ENCODE measurements around the gene EML6.

EML6 gene

DNA sequence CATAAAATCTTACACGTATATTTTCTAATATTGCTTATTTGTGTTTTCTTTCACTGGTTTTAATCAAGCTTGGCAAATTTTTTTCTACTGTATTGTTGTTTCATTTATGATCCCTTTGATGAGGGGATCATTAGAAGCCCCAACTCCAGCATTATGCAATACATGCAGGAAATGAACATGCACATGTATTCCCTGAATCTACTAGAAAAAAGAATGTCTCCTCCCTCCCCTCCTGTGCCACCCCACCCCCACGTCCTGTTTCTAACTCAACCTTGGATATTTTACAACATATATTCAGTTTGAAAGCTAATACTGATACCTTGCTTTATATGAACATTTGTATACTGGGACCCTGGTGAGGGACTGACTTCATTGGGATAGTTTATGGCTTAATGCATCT lies 53.0 kb downstream of the EML6 start:
- DNase-seq: no peak
- H2BK5ac ChIP-seq (ENCODE audit: low read length): no peak overlapping the region
- H3K4me3 ChIP-seq (ENCODE audit: low read length): no peak overlapping the region
- no peaks in the 10 kb centered on the region for H3K36me3 ChIP-seq (ENCODE audit: control insufficient read depth, insufficient read depth, low read length)
- H3K4ac ChIP-seq (ENCODE audit: low read depth, low read length): no peak overlapping the region
- no peak overlapping the region for H2AK5ac ChIP-seq (ENCODE audit: low read length)
- no peak overlapping the region for H3K27ac ChIP-seq (ENCODE audit: low read depth, low read length)
- H3K4me1 ChIP-seq (ENCODE audit: control insufficient read depth, low read depth, low read length): no peaks in the 10 kb centered on the region
- H4K8ac ChIP-seq (ENCODE audit: low read depth, low read length): no peak overlapping the region
- WGBS (ENCODE audit: extremely low coverage, insufficient coverage, low lambda C conversion rate): no CpG with 5 or more reads among the region's 2 CpGs
- no peak overlapping the region for H3K23ac ChIP-seq (ENCODE audit: low read length)
- H3K27me3 ChIP-seq (ENCODE audit: insufficient read depth, low read length, poor library complexity): no peaks in the 10 kb centered on the region
- no peak overlapping the region for H3K9ac ChIP-seq (ENCODE audit: low read length)
- no peak overlapping the region for H2BK120ac ChIP-seq (ENCODE audit: low read depth, low read length)
- no peaks in the 10 kb centered on the region for H3K79me2 ChIP-seq (ENCODE audit: control insufficient read depth, insufficient read depth, low read length)
- no peak overlapping the region for H2BK15ac ChIP-seq (replicated peaks; ENCODE audit: low read depth)
- H3K56ac ChIP-seq (ENCODE audit: low read length): no peak overlapping the region
- no peaks in the 10 kb centered on the region for H3K79me1 ChIP-seq (ENCODE audit: low read length)
- H4K5ac ChIP-seq (ENCODE audit: low read length): no peak overlapping the region
- no peak overlapping the region for H3K4me2 ChIP-seq (ENCODE audit: low read length)
- no peak overlapping the region for H3K18ac ChIP-seq (ENCODE audit: low read length)

DNA sequence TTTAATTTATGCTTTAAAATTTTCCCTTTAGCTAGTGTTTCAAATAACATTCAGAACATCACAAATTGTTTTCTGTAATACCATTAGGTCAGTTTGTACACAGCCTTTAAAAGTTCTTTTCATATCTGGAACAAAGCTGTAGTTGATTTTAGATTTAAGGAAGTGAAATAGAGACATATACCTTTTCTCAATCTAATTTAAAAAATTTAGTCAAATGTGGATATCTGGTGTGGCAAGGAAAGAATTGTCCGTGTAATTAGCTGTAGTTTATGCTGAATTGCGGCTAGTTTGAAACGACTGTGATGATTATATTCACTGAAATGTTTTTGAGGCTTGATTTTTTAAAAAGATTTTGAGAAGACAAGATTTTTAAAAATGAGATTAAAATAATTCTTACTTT lies 59.9 kb downstream of the EML6 start:
- H3K4me2 ChIP-seq (ENCODE audit: low read length): no peak overlapping the region
- H3K4me3 ChIP-seq (ENCODE audit: low read length): no peak overlapping the region
- no peak overlapping the region for H3K9ac ChIP-seq (ENCODE audit: low read length)
- H2BK5ac ChIP-seq (ENCODE audit: low read length): no peak overlapping the region
- H2AK5ac ChIP-seq (ENCODE audit: low read length): no peak overlapping the region
- no peak overlapping the region for H3K23ac ChIP-seq (ENCODE audit: low read length)
- no peak overlapping the region for H3K18ac ChIP-seq (ENCODE audit: low read length)
- no peak overlapping the region for H4K5ac ChIP-seq (ENCODE audit: low read length)
- H2BK15ac ChIP-seq (replicated peaks; ENCODE audit: low read depth): no peak overlapping the region
- no peaks in the 10 kb centered on the region for H3K79me1 ChIP-seq (ENCODE audit: low read length)
- no peaks in the 10 kb centered on the region for H3K27me3 ChIP-seq (ENCODE audit: insufficient read depth, low read length, poor library complexity)
- no peak for DNase-seq
- H3K27ac ChIP-seq (ENCODE audit: low read depth, low read length): no peak overlapping the region
- no peaks in the 10 kb centered on the region for H3K36me3 ChIP-seq (ENCODE audit: control insufficient read depth, insufficient read depth, low read length)
- no CpG with 5 or more reads among the region's 3 CpGs for WGBS (ENCODE audit: extremely low coverage, insufficient coverage, low lambda C conversion rate)
- H3K4me1 ChIP-seq (ENCODE audit: control insufficient read depth, low read depth, low read length): no peaks in the 10 kb centered on the region
- H3K56ac ChIP-seq (ENCODE audit: low read length): no peak overlapping the region
- no peak overlapping the region for H3K4ac ChIP-seq (ENCODE audit: low read depth, low read length)
- H2BK120ac ChIP-seq (ENCODE audit: low read depth, low read length): no peak overlapping the region
- H4K8ac ChIP-seq (ENCODE audit: low read depth, low read length): no peak overlapping the region
- no peaks in the 10 kb centered on the region for H3K79me2 ChIP-seq (ENCODE audit: control insufficient read depth, insufficient read depth, low read length)

GRCh38 chr2:54787270-54787669 lies 63.8 kb downstream of the EML6 start:
- H3K27ac ChIP-seq (ENCODE audit: low read depth, low read length): no peak overlapping the region
- H2BK5ac ChIP-seq (ENCODE audit: low read length): no peak overlapping the region
- WGBS (ENCODE audit: extremely low coverage, insufficient coverage, low lambda C conversion rate): no CpG with 5 or more reads among the region's 4 CpGs
- H2AK5ac ChIP-seq (ENCODE audit: low read length): no peak overlapping the region
- H3K79me2 ChIP-seq (ENCODE audit: control insufficient read depth, insufficient read depth, low read length): no peaks in the 10 kb centered on the region
- H3K9ac ChIP-seq (ENCODE audit: low read length): no peak overlapping the region
- DNase-seq: no peak
- no peak overlapping the region for H3K4me3 ChIP-seq (ENCODE audit: low read length)
- no peak overlapping the region for H2BK15ac ChIP-seq (replicated peaks; ENCODE audit: low read depth)
- no peaks in the 10 kb centered on the region for H3K36me3 ChIP-seq (ENCODE audit: control insufficient read depth, insufficient read depth, low read length)
- H3K23ac ChIP-seq (ENCODE audit: low read length): no peak overlapping the region
- H3K4ac ChIP-seq (ENCODE audit: low read depth, low read length): no peak overlapping the region
- H3K79me1 ChIP-seq (ENCODE audit: low read length): no peaks in the 10 kb centered on the region
- H2BK120ac ChIP-seq (ENCODE audit: low read depth, low read length): no peak overlapping the region
- H4K5ac ChIP-seq (ENCODE audit: low read length): no peak overlapping the region
- no peaks in the 10 kb centered on the region for H3K4me1 ChIP-seq (ENCODE audit: control insufficient read depth, low read depth, low read length)
- H3K18ac ChIP-seq (ENCODE audit: low read length): no peak overlapping the region
- no peak overlapping the region for H4K8ac ChIP-seq (ENCODE audit: low read depth, low read length)
- no peak overlapping the region for H3K4me2 ChIP-seq (ENCODE audit: low read length)
- no peak overlapping the region for H3K56ac ChIP-seq (ENCODE audit: low read length)
- no peaks in the 10 kb centered on the region for H3K27me3 ChIP-seq (ENCODE audit: insufficient read depth, low read length, poor library complexity)

- Histone ChIP-seq H3K36me3 (ENCODE audit: control insufficient read depth, insufficient read depth, low read length) (no peaks in the 10 kb centered on the region), H3K4me3 (ENCODE audit: low read length) (no peak overlapping the region), H4K8ac (ENCODE audit: low read depth, low read length) (no peak overlapping the region), H3K56ac (ENCODE audit: low read length) (no peak overlapping the region), H2BK5ac (ENCODE audit: low read length) (no peak overlapping the region), H3K4ac (ENCODE audit: low read depth, low read length) (no peak overlapping the region), H3K79me1 (ENCODE audit: low read length) (no peaks in the 10 kb centered on the region), H3K79me2 (ENCODE audit: control insufficient read depth, insufficient read depth, low read length) (no peaks in the 10 kb centered on the region), H3K27ac (ENCODE audit: low read depth, low read length) (no peak overlapping the region), H2BK15ac (replicated peaks; ENCODE audit: low read depth) (no peak overlapping the region), H3K23ac (ENCODE audit: low read length) (no peak overlapping the region), H3K4me1 (ENCODE audit: control insufficient read depth, low read depth, low read length) (no peaks in the 10 kb centered on the region), H2BK120ac (ENCODE audit: low read depth, low read length) (no peak overlapping the region), H3K9ac (ENCODE audit: low read length) (no peak overlapping the region), H3K18ac (ENCODE audit: low read length) (no peak overlapping the region), H4K5ac (ENCODE audit: low read length) (no peak overlapping the region), H2AK5ac (ENCODE audit: low read length) (no peak overlapping the region), H3K27me3 (ENCODE audit: insufficient read depth, low read length, poor library complexity) (no peaks in the 10 kb centered on the region), H3K4me2 (ENCODE audit: low read length) (no peak overlapping the region)
- WGBS (ENCODE audit: extremely low coverage, insufficient coverage, low lambda C conversion rate): no CpG with 5 or more reads among the region's 17 CpGs
- no peak for DNase-seq
Measured at GRCh38 chr2:54787755-54788366, 64.4 kb downstream of the EML6 start.

DNA sequence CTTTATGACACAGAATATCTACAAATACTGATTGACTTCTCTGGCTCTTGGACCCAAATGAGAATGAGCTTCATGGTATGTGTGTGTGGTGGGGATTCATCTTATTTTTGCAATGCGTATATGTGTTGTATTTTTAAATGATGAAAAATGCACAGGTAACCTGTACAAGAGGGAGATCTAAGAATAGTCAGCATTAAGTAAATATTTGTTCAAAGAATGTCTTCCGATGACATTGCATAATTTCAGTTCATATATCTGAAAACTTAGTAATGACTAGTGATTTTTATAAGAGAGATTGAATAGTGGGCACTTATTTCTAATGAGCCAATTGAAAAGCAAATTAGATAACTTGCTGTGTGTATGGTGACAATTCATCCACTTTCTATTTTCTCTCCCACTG lies 66.4 kb downstream of the EML6 start:
- Histone ChIP-seq H3K4me1 (ENCODE audit: control insufficient read depth, low read depth, low read length) (no peaks in the 10 kb centered on the region), H3K27ac (ENCODE audit: low read depth, low read length) (no peak overlapping the region), H3K9ac (ENCODE audit: low read length) (no peak overlapping the region), H3K27me3 (ENCODE audit: insufficient read depth, low read length, poor library complexity) (no peaks in the 10 kb centered on the region), H2BK120ac (ENCODE audit: low read depth, low read length) (no peak overlapping the region), H3K4me3 (ENCODE audit: low read length) (no peak overlapping the region), H2AK5ac (ENCODE audit: low read length) (no peak overlapping the region), H3K4me2 (ENCODE audit: low read length) (no peak overlapping the region), H3K18ac (ENCODE audit: low read length) (no peak overlapping the region), H3K56ac (ENCODE audit: low read length) (no peak overlapping the region), H3K79me1 (ENCODE audit: low read length) (no peaks in the 10 kb centered on the region), H3K4ac (ENCODE audit: low read depth, low read length) (no peak overlapping the region), H2BK15ac (replicated peaks; ENCODE audit: low read depth) (no peak overlapping the region), H3K79me2 (ENCODE audit: control insufficient read depth, insufficient read depth, low read length) (no peaks in the 10 kb centered on the region), H4K5ac (ENCODE audit: low read length) (no peak overlapping the region), H3K36me3 (ENCODE audit: control insufficient read depth, insufficient read depth, low read length) (no peaks in the 10 kb centered on the region), H3K23ac (ENCODE audit: low read length) (no peak overlapping the region), H4K8ac (ENCODE audit: low read depth, low read length) (no peak overlapping the region), H2BK5ac (ENCODE audit: low read length) (no peak overlapping the region)
- no peak for DNase-seq
- no CpG with 5 or more reads among the region's 2 CpGs for WGBS (ENCODE audit: extremely low coverage, insufficient coverage, low lambda C conversion rate)

GRCh38 chr2:54791831-54792230 lies 68.4 kb downstream of the EML6 start:
- Histone ChIP-seq H4K5ac (ENCODE audit: low read length) (no peak overlapping the region), H3K9ac (ENCODE audit: low read length) (no peak overlapping the region), H3K18ac (ENCODE audit: low read length) (no peak overlapping the region), H3K4me1 (ENCODE audit: control insufficient read depth, low read depth, low read length) (no peaks in the 10 kb centered on the region), H3K79me1 (ENCODE audit: low read length) (no peaks in the 10 kb centered on the region), H4K8ac (ENCODE audit: low read depth, low read length) (no peak overlapping the region), H3K23ac (ENCODE audit: low read length) (no peak overlapping the region), H3K36me3 (ENCODE audit: control insufficient read depth, insufficient read depth, low read length) (no peaks in the 10 kb centered on the region), H2BK5ac (ENCODE audit: low read length) (no peak overlapping the region), H2AK5ac (ENCODE audit: low read length) (no peak overlapping the region), H3K56ac (ENCODE audit: low read length) (no peak overlapping the region), H2BK15ac (replicated peaks; ENCODE audit: low read depth) (no peak overlapping the region), H3K4ac (ENCODE audit: low read depth, low read length) (no peak overlapping the region), H3K27ac (ENCODE audit: low read depth, low read length) (no peak overlapping the region), H3K4me2 (ENCODE audit: low read length) (no peak overlapping the region), H3K27me3 (ENCODE audit: insufficient read depth, low read length, poor library complexity) (no peaks in the 10 kb centered on the region), H3K4me3 (ENCODE audit: low read length) (no peak overlapping the region), H3K79me2 (ENCODE audit: control insufficient read depth, insufficient read depth, low read length) (no peaks in the 10 kb centered on the region), H2BK120ac (ENCODE audit: low read depth, low read length) (no peak overlapping the region)
- DNase-seq: no peak
- no CpG with 5 or more reads among the region's 3 CpGs for WGBS (ENCODE audit: extremely low coverage, insufficient coverage, low lambda C conversion rate)

Measured in mesendoderm (in vitro differentiated cells).